ENCODE results near the gene SAPCD1. TPM values are rescaled to one million over a fixed set of nuclear protein-coding genes. Genes with fewer than 3 reads are reported as not detected.

The SAPCD1 gene
- total RNA-seq, 1 experiment from 2014 or later = 3.2 TPM

DNA sequence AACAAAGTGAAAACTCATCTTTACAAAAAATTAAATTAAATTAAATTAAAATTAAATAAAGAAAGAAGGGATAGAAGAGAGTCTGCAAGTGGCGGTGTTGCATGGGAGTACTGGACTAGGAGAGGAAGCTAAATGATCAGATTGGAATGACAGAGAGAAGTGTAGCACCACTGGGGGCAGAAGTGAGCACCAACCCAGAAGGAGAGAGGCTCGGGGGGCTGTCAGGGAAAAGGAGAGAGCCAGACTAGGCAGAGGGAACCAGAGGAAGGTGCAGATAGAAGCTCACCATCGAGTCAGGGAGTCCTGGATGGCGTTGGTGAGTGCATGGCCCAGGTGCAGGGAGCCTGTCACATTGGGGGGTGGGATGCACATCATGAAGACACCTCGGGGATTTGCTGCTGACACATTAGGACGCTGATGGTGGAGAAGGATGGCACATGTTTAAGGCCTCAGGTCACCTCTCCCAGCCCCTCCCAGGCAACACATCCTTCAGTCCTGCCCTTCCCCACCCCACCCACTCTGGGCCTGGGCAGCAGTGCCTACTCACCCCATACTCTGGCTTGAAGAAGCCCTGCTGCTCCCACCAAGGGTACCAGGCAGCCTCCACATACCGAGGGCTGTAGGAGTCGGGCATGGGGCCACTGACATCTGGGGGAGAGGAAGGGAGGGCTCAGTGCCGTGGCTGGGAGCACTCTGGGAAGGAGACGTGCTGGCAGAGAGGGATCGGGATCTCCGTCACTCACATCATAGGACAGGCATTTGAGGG, 29.1 kb downstream of the SAPCD1 start:
- Mint-ChIP-seq H3K27me3 (ENCODE audit: low read depth) (no peaks in the 10 kb centered on the region), H3K4me1 (peaks cover 10% of the 10 kb centered on the region in 2 experiments), H3K9me3 (no peaks in the 10 kb centered on the region), H3K27ac (peak overlapping the region in 2 of 3 experiments; percentile 34 to 66; a peak in 3 of 7 replicates), H3K4me3 (peak overlapping the region in 1 of 2 experiments; percentile 50; a peak in 2 of 5 replicates), H3K36me3 (ENCODE audit: insufficient read depth in 1 of 3, low read depth in 3 of 3) (peaks cover 21 to 52% (median 45%) of the 10 kb centered on the region in 3 experiments)
- H2AK5ac ChIP-seq (ENCODE audit: insufficient read length, low read length) = no peak overlapping the region
- H3K27me3 ChIP-seq (ENCODE audit: insufficient read depth, low read length) = no peaks in the 10 kb centered on the region
- no peak overlapping the region for H2AFZ ChIP-seq (ENCODE audit: low read length)
- H3K4me2 ChIP-seq (ENCODE audit: insufficient read depth, insufficient read length, low read length) = no peak overlapping the region
- no peak overlapping the region for H2BK12ac ChIP-seq (ENCODE audit: insufficient read length, low read depth, low read length)
- H3K56ac ChIP-seq (ENCODE audit: insufficient read length, low read depth, low read length) = no peak overlapping the region
- H3K9ac ChIP-seq (ENCODE audit: extremely low read depth, insufficient read length, low read length) = no peak overlapping the region
- H4K91ac ChIP-seq (ENCODE audit: insufficient read length, low read depth, low read length) = no peak overlapping the region
- no peak overlapping the region for H2BK5ac ChIP-seq (ENCODE audit: insufficient read length, low read length)
- no peak overlapping the region for H2BK20ac ChIP-seq (ENCODE audit: low read depth, low read length, poor library complexity, severe bottlenecking)
- no peak overlapping the region for H4K5ac ChIP-seq (ENCODE audit: insufficient read length, low read depth, low read length)
- H2BK120ac ChIP-seq (ENCODE audit: low read depth, low read length, poor library complexity, severe bottlenecking) = no peak overlapping the region
- H3K4ac ChIP-seq (ENCODE audit: low read depth, low read length) = no peak overlapping the region
- no peak overlapping the region for H3K18ac ChIP-seq (ENCODE audit: insufficient read length, low read depth, low read length)
- H3K27ac ChIP-seq (ENCODE audit: insufficient read length, low read depth, low read length) = no peak overlapping the region
- peak; percentile 77 for TF ChIP-seq CTCF (conservative IDR thresholded peaks at IDR 0.05)
- H4K20me1 ChIP-seq (ENCODE audit: control insufficient read depth, insufficient read depth, insufficient read length) = peaks cover 3% of the 10 kb centered on the region
- peak; percentile 76 for DNase-seq
- no peaks in the 10 kb centered on the region for H3K79me1 ChIP-seq (ENCODE audit: insufficient read depth, low read depth, low read length, poor library complexity, severe bottlenecking)
- no peak overlapping the region for H3K23ac ChIP-seq (ENCODE audit: insufficient read length, low read depth, low read length)
- H2BK15ac ChIP-seq (ENCODE audit: low read depth, low read length) = no peak overlapping the region
- no peak overlapping the region for H4K8ac ChIP-seq (replicated peaks; ENCODE audit: insufficient read length, low read depth, low read length)
- H3K23me2 ChIP-seq (ENCODE audit: insufficient read length, low read depth, low read length, poor library complexity, severe bottlenecking) = peaks cover 3% of the 10 kb centered on the region
- no CpG with 5 or more reads among the region's 12 CpGs for WGBS (ENCODE audit: extremely low coverage, insufficient read length, low lambda C conversion rate)
- H3K79me2 ChIP-seq (ENCODE audit: insufficient read depth, low read length) = peaks cover 2% of the 10 kb centered on the region; the same call in 1 of the 2 replicates
- H3K9me3 ChIP-seq (ENCODE audit: control insufficient read depth, low read depth, low read length) = no peaks in the 10 kb centered on the region
- no peak overlapping the region for H3K14ac ChIP-seq (ENCODE audit: insufficient read depth, low read length)
- no peaks in the 10 kb centered on the region for H3K4me1 ChIP-seq (ENCODE audit: insufficient read depth, low read length)
- H3T11ph ChIP-seq (ENCODE audit: low read length) = no peak overlapping the region
